ENCODE measurements around the gene SARDH.
"Not testable (repeated sequence)": the region's sequence is repeated elsewhere in the genome, so short reads cannot be mapped to it uniquely, and the experiment has no call there.

SARDH gene

GRCh38 chr9:133759146-133759900 is 21.2 kb upstream of the SARDH start:
- no peak for DNase-seq

DNA sequence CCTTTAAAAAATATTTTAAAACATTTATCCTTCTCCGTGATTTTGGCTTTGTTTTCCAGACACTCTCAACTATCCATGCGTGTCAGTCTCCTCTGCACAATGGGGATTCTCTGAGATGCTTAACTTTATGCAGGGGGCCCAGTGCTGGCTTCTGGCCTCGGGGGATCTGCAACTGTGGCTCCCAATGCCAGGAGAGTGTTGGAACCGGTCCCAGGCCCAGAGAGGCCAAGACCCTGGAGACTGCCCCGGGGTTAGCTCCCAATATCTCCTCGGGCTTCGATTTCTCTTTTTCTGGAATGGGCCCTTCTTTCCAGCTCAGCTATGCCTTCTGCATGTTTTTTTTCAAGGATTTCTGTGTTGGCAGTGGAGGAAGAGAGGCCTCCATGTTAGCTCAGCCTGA is 20.1 kb upstream of the SARDH start:
- DNase-seq = no peak

GRCh38 chr9:133754688-133755227 is 16.6 kb upstream of the SARDH start:
- no peak for DNase-seq

DNA sequence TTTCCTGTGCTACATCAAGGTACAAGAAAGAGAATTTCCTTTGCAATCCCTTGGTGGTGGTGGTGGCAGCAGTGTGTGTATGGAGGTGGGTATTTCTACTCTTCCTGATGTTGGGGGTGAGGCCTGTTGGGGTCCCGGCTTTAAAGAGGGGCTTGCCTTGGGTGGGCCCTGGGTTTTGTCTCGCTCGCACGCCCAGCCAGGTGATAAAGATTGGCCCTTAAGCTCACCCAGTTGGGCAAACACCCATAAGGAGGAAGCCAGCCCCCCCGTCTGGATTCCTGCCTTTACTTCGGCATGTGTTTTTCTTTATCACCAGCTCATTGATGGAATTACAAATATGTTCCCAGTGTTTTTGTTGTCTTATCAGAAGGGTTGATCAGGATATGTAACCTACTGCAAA is 16.0 kb upstream of the SARDH start:
- no peak for DNase-seq

DNA sequence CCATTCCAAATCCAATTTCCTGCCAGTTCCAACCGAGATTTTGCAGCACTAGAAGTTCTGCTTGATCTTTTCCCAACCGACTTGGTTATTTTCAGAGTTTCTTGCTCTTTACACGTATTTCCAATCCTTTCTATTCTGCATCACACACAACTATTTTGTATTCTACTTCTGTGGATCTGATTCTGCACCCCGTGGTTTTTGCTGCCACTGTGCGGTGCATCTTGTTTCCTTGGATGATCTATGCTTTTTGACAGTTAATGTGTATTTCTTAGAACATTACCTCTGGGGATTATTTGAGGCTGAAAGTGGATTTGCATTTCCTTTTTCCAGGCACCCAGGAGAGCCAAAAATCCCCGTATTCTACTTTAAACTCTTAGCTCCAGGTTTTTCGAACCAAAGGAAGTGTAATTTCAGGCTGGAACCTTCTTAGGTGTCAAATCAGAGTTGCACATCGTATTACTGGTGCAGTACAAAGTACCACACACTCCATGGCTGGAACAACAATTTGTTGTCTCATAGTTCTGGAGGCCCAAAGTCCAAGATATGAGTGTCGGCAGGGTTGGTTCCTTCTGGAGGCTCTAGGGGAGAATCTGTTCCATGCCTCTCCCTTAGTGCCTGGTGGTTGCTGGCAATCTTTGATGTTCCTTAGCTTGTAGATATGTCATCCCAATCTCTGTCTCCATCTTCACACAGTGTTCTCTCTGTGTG is 14.7 kb upstream of the SARDH start:
- DNase-seq = no peak

- no peak for DNase-seq
Observed at GRCh38 chr9:133750982-133751649, 13.0 kb upstream of the SARDH start.

- DNase-seq = no peak
Observed at GRCh38 chr9:133747309-133747708, 9.2 kb upstream of the SARDH start.

GRCh38 chr9:133744528-133744927 is 6.4 kb upstream of the SARDH start:
- not testable (repeated sequence) for DNase-seq

GRCh38 chr9:133742849-133743444 is 4.8 kb upstream of the SARDH start:
- DNase-seq = peak; percentile 65

- DNase-seq = no peak
Observed at GRCh38 chr9:133742251-133742650, 4.1 kb upstream of the SARDH start.

- DNase-seq = no peak
Observed at GRCh38 chr9:133741716-133742115, 3.6 kb upstream of the SARDH start.

DNA sequence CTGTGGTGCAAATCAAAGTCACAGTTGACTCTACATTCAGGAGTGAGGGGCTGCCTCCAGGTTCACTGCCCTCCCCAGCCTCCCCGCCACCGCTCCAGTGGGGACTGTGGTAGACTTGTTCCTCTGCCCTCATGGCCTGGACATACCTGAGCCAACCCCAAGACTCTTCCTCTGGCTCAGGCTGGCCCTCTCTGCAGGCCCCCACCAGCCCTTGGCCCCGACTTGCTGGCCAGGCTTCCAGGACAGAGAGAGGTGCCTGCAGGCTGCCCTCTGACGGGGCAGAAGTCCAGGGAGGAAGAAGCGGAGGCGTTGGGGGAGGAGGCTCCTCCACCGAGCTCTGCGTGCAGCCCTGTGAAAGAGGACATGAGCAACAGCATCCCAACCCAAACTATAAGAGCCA is 2.8 kb upstream of the SARDH start:
- DNase-seq = no peak

GRCh38 chr9:133739408-133740280 is 1.5 kb upstream of the SARDH start:
- no peak for DNase-seq

- DNase-seq = no peak
Observed at GRCh38 chr9:133738640-133739225, 581 bp upstream of the SARDH start.

DNA sequence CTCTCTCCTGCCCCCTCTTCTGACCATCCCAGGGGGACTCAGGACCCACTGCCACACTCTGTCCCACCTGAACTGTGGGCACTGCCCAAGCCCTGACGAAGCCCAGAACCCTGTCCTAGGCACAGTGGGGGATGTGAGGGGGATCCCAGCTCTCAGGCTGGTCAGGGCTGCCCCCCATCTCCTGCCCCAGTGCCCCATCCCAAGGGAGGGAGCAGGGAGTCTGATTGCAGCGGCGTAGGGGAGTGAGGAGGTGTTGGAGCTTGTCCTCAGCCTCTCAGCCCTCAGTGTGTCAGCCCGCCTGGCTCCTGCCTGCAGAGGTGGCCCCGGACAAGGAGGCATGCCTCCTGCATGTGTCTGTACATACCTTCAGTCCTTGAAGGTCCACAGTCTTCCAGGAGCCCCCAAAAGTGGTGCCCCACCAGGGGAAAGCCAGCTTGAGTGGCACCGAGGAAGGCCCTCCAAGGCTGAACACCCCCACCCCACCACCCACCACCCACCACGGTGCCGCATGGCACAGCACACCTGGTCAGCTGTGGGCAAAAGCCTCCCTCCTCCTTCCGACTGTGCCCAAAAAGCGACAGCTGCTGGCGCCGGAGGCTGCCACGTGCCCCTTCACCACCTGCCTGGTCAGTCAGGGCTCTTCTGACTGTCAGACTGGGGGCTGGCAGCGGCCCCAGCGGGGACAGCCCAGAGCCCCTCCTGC is 930 bp downstream of the SARDH start:
- no peak for DNase-seq

GRCh38 chr9:133735931-133736330 is 2.2 kb downstream of the SARDH start:
- DNase-seq = no peak

DNA sequence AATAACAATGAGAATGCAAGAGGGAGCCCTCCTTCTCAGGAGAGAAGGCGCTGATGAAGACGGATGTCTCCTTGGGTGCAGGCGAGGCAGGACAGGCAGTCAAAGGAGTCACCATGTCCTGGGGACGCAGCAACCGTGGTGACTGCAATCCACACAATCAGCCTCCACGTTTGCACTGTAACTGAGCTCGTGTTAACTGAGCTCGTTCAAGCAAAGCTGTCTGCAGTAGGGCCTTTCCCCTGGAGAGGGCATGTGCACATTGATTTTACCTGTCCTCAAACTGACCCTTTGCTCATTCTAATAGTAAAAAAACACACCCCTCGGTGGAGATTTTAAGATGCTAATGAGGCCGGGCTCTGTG is 2.8 kb downstream of the SARDH start:
- DNase-seq = no peak

DNA sequence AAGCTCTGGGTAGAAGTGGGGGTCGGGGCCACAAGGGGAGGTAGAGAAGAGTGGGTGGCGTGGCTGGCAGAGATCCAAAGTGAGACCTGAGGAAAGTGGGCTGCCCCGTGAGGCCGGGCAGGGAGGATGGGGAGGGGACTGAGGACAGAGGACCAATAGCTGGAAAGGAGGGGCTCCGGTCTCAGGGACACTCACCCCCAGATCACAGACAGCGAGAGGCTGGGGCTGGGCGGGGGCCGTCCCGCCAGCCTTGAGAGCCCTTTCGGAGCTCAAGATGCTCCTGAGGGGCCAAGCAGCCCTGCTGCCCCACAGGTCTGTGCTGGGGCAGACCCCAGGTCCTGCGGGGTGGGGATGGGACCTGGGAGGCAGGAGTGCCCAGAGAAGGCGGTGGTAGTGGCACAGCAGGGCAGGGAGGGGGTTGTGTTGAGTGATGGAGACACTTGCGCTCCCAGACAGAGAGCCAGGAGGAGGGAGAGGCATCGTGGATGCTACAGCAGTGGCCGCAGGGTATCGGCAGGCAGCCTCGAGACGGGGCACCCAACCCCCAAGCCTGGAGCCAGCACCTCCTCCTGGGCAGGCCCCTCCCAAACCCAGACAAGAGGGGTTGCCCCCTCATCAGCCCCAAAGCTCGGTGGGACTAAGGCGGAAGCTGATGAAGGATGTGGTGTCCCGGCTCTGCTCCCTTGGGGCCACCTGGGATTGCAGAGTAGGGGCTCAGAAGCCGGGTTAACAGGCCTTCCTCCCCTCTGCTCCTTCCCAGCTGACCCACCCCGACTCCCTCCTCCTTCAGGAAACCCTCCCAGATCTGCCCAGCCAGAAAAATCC is 3.4 kb downstream of the SARDH start:
- DNase-seq = no peak

DNA sequence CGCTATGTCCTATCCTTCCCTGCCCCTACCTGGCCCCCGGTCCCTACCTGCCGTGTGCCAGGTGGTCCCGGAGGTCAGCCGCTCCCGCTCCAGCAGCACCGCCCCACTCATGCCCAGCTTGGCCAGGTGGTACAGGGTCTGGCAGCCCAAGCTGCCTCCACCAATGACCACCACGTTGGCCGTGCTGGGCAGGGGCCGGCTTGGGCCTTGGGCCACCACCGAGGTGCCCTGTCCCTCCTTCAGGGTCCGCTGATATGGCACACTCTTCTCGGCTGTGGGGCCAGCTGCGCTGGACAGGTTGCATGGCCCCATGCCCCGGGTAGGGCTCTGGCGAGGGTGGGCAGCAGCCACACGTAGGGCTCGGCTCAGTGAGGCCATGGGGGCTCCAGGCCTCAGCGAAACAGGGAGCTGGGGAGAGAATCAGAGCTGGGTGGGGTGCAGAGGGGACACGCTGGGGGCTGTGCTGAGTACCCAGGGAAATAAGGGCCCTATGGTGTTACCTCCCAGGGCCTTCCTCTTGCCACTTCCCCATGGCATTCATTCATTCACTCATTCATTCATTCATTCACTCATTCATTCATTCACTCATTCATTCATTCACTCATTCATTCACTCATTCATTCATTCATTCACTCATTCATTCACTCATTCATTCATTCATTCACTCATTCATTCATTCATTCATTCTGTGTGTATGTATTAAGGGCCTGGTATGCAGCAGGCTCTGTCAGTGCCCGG is 4.2 kb downstream of the SARDH start:
- DNase-seq = no peak

DNA sequence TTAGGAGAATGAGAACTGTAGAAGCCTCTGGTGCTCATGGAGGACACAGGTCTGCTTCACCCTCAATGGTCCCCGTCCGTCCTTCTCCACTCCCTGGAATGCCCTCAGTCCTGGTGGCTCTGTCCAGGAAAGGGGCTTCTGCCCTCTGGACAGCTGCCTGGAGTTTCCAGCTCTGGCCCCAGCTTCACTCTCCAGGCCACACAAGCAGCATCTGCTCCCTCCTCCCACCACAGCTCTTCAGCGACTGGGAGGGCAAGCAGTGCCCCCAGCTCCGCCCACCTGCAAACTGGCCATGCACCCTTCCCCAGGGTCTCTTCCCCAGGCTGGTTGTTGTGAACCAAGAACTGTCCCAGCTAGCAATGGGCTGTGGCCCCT is 4.7 kb downstream of the SARDH start:
- DNase-seq = no peak

Data from activated CD4-positive, alpha-beta T cell treated with anti-CD3 and anti-CD28 coated beads for 1 hour (primary cell).